KOPT-K1 (cell line): ENCODE data around the gene THOP1.

ENCODE experiments used
- H3K27ac ChIP-seq: fragments of 200-600 bp; sonication (generic); 2 replicates; pipeline ENCODE4 v1.5.1; 2016; ENCODE audit warnings: antibody characterized with exemption, mild to moderate bottlenecking, low read depth, low read length; ENCODE audit not compliant: poor library complexity, severe bottlenecking
- H3K36me3 ChIP-seq: fragments of 200-600 bp; sonication (generic); 2 replicates; pipeline ENCODE4 v1.5.1; 2017; ENCODE audit warnings: antibody characterized with exemption, mild to moderate bottlenecking, low read length, moderate library complexity; ENCODE audit not compliant: insufficient read depth
- H3K9me3 ChIP-seq: fragments of 200-600 bp; sonication (generic); 2 replicates; pipeline ENCODE4 v1.5.1; 2017; ENCODE audit warnings: antibody characterized with exemption, low read length, mild to moderate bottlenecking; ENCODE audit not compliant: insufficient read depth, poor library complexity, severe bottlenecking

THOP1 gene

DNA sequence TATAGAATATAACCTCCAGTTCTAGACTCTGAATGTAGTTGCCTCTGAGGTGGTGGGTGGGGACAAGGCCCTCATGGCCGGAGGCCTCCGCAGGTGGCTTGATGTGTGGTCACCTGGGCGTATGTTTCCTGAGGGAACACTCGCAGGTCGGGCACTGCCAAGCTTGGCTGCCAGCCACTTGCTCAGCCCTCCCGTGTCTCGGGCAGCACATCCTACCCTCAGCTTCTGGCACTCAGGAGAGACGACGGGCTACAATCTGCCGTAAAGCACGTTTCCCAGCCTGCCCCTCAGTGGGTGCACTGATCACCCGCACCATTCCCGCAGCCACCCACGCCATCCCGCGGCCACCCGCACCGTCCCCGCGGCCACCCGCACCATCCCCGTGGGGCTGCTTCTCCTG, 15.2 kb downstream of the THOP1 start:
- no peak overlapping the region for H3K27ac ChIP-seq
- peaks cover 98% of the 10 kb centered on the region for H3K36me3 ChIP-seq
- H3K9me3 ChIP-seq: no peaks in the 10 kb centered on the region

DNA sequence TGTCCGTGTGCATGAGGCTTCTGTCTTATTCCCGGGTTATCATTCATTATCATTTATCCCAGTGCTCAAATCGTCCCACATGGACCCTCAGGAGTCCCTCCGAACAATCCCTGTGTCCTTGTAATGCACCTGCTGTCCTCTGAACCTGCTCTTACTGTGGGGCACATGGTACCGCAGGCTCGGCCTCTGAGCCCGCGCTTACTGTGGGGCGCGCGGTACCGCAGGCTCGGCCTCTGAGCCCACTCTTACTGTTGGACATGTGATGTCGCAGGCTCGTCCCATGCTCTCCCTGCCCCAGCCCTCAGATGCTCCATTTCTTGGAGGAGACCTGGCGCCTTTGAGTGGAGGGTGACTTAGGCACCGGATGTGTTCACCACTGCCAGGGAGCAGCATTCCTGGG, 17.5 kb downstream of the THOP1 start:
- no peak overlapping the region for H3K27ac ChIP-seq
- H3K36me3 ChIP-seq: peaks cover 96% of the 10 kb centered on the region
- H3K9me3 ChIP-seq: no peaks in the 10 kb centered on the region

GRCh38 chr19:2803486-2804155, 18.3 kb downstream of the THOP1 start:
- Histone ChIP-seq H3K27ac (no peak overlapping the region), H3K9me3 (no peaks in the 10 kb centered on the region), H3K36me3 (peaks cover 97% of the 10 kb centered on the region)

GRCh38 chr19:2804156-2805004, 19.1 kb downstream of the THOP1 start:
- H3K36me3 ChIP-seq: peaks cover 98% of the 10 kb centered on the region
- H3K9me3 ChIP-seq: no peaks in the 10 kb centered on the region
- no peak overlapping the region for H3K27ac ChIP-seq

DNA sequence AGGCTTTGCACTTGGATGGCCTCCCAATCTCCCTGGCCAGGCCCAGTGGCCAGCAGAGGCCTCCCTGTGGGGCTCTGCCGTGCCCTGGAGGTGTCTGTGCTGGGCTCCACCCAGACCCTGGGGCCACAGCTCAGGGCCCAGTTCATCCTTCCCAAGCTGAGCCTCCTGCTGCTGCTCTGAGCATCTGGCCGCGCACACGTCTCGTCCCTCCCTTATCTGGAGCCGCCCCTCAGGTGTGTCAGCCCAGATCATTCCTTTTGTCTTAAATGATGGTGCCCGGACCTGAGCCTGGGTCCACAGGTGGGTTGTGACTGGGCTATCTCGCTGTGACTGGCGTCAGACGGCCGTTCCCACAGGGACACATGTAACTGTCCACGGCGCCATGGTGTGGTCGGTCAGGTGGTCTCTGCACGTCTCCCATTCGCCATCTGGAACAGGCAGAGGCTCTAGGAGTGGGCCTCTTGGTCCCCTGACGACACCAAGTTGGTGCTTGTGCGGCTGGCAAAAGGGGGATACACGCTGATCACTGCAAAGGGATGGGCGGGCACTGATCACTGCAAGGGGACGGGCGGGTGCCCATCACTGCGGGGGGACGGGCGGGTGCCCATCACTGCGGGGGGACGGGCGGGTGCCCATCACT, 20.1 kb downstream of the THOP1 start:
- H3K9me3 ChIP-seq: no peaks in the 10 kb centered on the region
- peaks cover 97% of the 10 kb centered on the region for H3K36me3 ChIP-seq
- no peak overlapping the region for H3K27ac ChIP-seq

DNA sequence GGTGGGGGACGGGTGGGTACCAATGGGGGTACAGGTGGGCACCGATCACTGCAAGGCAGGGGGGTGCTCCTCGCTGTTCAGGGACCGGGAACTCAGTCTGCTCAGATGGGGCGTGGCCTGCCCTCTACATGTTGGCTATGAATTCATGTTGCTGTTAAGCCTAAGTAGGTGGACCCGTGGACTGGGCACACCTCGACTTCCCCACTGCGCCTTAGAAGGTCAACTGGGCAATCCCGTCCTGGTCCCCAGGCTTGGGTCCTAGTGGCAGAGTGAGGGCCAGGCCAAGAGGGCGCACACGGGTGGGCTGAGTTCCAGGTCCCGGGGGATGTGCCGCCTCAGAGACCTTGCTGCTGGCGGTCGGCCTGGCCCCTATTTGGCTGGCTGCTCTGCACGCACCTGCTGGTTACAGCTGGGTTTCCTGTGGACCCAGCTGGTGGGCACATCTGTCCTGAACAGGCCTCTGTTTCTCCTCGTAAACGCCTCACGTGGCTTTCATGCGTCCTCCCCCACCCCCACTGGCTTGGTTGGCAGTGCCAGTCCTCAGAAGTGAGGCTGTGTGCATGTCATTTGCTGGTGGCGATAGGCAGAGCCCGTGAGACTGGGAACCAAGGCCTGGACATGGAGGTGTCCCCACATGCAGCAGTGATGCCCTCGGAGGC, 20.8 kb downstream of the THOP1 start:
- Histone ChIP-seq H3K9me3 (no peaks in the 10 kb centered on the region), H3K36me3 (peaks cover 97% of the 10 kb centered on the region), H3K27ac (no peak overlapping the region)

DNA sequence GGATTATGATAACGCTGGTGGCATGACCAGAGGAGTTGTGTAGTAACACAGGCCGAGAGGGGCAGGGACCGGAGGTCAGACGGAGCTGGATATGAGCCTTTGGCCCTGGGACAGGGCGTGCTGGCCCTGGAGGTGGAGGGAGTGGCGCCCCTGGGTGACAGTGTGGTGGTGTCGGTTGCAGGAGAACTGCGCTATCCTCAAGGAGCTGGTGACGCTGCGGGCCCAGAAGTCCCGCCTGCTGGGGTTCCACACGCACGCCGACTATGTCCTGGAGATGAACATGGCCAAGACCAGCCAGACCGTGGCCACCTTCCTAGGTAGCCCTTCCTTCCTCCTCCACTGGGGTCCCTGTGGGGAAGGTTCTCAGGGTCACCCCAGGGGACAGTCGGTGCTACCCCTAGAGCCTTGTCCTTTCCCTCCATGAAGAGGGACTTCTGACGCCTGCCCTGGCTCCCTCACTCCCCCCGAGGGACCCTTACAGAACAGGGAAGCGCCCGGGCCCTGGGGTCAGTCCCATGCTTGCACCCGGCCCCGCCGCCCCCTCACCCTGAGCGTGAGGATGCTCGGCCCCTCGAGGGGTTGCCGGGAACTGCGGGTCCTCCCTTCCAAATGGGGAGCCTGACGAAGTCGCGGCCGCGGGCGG, 21.6 kb downstream of the THOP1 start:
- H3K9me3 ChIP-seq: no peaks in the 10 kb centered on the region
- no peak overlapping the region for H3K27ac ChIP-seq
- H3K36me3 ChIP-seq: peaks cover 97% of the 10 kb centered on the region

- H3K36me3 ChIP-seq: peaks cover 97% of the 10 kb centered on the region
- no peak overlapping the region for H3K27ac ChIP-seq
- no peaks in the 10 kb centered on the region for H3K9me3 ChIP-seq
Observed at GRCh38 chr19:2807379-2808128, 22.3 kb downstream of the THOP1 start.

DNA sequence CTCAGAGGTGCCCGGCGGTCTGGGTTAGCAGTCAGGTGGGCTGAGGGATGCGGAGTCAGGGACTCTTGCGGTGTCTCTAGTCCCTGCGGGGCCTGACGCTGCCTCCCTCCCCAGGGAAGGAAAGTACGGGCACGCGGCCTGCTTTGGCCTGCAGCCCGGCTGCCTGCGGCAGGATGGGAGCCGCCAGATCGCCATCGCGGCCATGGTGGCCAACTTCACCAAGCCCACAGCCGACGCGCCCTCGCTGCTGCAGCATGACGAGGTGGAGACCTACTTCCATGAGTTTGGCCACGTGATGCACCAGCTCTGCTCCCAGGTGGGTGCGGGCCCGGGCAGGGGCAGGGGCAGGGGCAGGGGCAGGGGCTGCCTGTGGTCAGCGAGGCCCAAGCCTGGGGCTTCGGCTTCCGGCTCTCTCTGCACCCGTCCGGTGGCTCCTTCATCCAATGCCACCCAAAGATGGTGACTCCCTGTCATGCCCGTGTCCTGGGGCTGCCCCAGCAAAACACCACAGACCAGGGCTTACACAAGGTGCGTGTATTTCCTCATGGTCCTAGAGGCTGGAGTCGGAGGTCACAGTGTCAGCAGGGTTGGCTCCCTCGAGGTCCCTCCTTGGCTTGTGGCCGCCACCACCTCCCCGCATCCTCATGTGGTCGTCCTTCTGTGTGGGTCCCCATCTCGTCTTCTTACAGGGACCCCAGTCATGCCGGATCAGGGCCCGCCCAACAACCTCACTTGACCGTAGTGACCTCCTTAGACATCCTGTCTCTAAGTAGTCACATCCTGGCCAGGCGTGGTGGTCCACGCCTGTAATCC, 23.0 kb downstream of the THOP1 start:
- peaks cover 97% of the 10 kb centered on the region for H3K36me3 ChIP-seq
- no peak overlapping the region for H3K27ac ChIP-seq
- no peaks in the 10 kb centered on the region for H3K9me3 ChIP-seq

DNA sequence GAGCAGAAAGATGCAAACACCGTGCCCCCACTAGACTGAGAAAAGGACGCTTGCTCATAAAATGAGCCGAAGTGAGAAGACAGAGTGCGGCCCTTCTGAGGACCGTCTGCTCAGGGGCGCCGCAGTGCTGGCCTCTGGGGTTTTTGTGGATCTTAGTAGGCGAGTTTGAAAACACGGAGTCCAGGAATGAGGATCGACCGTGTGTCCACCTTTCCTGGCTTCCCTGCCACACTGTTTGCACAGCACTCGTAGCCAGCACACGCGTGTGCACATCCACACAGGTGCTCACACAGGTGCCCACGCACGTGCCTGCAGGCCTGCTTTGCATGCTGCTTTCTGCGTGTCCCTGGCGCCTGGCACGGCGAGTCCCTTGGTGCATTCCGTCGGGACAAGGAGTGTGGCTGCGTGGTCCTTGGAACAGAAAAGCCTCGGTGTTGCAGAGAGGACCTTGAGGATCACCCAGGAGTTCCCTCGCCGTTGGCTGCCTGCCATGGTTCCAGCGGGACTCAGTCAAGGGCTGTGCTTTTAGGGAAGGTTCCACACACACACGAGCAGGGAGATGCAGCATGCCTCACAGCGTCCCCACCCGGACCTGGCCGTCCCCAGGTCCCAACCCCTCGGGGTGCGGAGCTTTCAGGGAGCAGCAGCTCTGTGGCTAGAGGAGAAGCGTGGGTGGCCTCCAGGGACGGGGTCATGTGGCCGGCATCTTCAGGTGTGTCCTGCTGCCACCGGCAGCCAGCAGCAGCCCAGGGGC, 24.3 kb downstream of the THOP1 start:
- Histone ChIP-seq H3K36me3 (peaks cover 97% of the 10 kb centered on the region), H3K27ac (no peak overlapping the region), H3K9me3 (no peaks in the 10 kb centered on the region)

- no peak overlapping the region for H3K27ac ChIP-seq
- H3K9me3 ChIP-seq: no peaks in the 10 kb centered on the region
- H3K36me3 ChIP-seq: peaks cover 97% of the 10 kb centered on the region
Observed at GRCh38 chr19:2810141-2811091, 25.1 kb downstream of the THOP1 start.

DNA sequence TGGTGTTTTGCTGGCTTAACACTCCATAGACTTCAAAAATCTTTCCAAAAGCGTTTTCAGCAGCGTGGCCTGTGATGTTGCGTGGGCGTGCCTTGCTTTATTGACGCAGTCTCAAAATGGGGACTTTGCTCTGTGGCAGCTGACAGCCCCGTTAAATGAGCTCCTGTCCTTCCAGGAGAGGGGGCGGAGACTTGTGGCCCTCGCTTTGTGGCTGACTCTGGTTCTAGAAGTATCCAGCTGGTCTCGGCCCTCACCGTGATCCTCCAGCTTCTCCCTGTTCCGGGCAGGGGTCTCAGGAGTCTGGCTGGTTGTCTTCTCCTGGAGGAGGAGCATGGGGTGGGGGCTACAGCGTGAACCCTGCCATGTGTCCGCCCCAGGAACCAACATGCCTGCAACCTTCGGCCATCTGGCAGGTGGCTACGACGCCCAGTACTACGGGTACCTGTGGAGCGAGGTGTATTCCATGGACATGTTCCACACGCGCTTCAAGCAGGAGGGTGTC, 26.0 kb downstream of the THOP1 start:
- peaks cover 97% of the 10 kb centered on the region for H3K36me3 ChIP-seq
- H3K9me3 ChIP-seq: no peaks in the 10 kb centered on the region
- H3K27ac ChIP-seq: no peak overlapping the region
